Measurements from ENCODE around the gene HEXIM1. TPM values are rescaled to one million over a fixed set of nuclear protein-coding genes. Genes with fewer than 3 reads are reported as not detected.

Gene HEXIM1
- total RNA-seq, 1 experiment from 2014 or later, result 78.0 TPM

DNA sequence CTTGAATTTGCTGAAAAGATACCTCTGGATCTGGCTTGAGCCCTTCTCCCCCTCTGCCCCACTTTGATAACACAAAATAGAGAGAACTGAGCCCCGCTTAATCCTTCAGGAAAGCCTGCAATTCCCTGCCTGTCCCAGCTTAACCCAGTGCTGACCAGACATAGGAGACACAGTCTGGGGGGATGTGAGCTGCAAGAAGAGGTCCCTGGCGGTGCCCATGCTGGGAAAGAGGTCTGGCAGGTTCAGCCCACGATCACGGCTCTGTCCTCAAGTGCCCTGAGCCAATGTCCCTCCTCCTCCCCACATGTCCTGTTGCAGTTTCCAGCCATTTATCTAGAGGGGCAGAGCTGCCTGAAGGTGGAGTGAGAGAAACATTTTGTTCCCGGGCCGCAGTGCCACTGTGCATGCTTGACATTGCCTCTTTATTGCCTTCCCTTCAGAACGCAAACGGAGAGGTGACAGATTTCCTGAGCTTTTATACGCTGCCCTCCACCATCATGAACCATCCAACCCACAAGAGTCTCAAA, 44.9 kb upstream of the HEXIM1 start:
- ChIA-PET CTCF (interaction anchor here (1.6 kb wide), 1 partner anchor 32 kb away, joined by 9 read pairs; the partner anchor contains the start of gene ACBD4), POLR2A (interaction anchor here (0.6 kb wide), 1 partner anchor 159 kb away, joined by 3 read pairs; no protein-coding TSS in a partner anchor)
- Mint-ChIP-seq H3K4me3 (ENCODE audit: unreplicated experiment) (peak overlapping the region; percentile 7), H3K27me3 (ENCODE audit: insufficient read depth, unreplicated experiment) (no peaks in the 10 kb centered on the region), H3K9me3 (ENCODE audit: unreplicated experiment) (no peaks in the 10 kb centered on the region), H3K4me1 (ENCODE audit: low read depth, unreplicated experiment) (peaks cover 7% of the 10 kb centered on the region), H3K36me3 (ENCODE audit: insufficient read depth, unreplicated experiment) (peaks cover 96% of the 10 kb centered on the region), H3K27ac (ENCODE audit: unreplicated experiment) (no peak overlapping the region)
- BruUV-seq (replicated peaks), result no TSS peak
- Histone ChIP-seq H3K9me3 (no peaks in the 10 kb centered on the region), H3K27me3 (replicated peaks; ENCODE audit: control insufficient read depth, insufficient read depth, low read length) (no peaks in the 10 kb centered on the region), H3K36me3 (ENCODE audit: control insufficient read depth, insufficient read depth, low read length) (peaks cover 3% of the 10 kb centered on the region), H3K4me1 (peaks cover 5% of the 10 kb centered on the region; the same call in 1 of the 2 replicates), H3K4me3 (ENCODE audit: low read depth, low read length) (no peak overlapping the region)
- no peak for DNase-seq
- TF ChIP-seq, protein P1, sequence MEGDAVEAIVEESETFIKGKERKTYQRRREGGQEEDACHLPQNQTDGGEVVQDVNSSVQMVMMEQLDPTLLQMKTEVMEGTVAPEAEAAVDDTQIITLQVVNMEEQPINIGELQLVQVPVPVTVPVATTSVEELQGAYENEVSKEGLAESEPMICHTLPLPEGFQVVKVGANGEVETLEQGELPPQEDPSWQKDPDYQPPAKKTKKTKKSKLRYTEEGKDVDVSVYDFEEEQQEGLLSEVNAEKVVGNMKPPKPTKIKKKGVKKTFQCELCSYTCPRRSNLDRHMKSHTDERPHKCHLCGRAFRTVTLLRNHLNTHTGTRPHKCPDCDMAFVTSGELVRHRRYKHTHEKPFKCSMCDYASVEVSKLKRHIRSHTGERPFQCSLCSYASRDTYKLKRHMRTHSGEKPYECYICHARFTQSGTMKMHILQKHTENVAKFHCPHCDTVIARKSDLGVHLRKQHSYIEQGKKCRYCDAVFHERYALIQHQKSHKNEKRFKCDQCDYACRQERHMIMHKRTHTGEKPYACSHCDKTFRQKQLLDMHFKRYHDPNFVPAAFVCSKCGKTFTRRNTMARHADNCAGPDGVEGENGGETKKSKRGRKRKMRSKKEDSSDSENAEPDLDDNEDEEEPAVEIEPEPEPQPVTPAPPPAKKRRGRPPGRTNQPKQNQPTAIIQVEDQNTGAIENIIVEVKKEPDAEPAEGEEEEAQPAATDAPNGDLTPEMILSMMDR (IDR thresholded peaks at IDR 0.05; ENCODE audit: insufficient read depth in 1 of 2, low read depth in 1 of 2, low read length in 1 of 2, severe bottlenecking in 1 of 2, unreplicated experiment in 1 of 2), result no peak
- intact Hi-C loops (cut with micrococcal nuclease; ENCODE audit: unreplicated experiment), result no loop called here

DNA sequence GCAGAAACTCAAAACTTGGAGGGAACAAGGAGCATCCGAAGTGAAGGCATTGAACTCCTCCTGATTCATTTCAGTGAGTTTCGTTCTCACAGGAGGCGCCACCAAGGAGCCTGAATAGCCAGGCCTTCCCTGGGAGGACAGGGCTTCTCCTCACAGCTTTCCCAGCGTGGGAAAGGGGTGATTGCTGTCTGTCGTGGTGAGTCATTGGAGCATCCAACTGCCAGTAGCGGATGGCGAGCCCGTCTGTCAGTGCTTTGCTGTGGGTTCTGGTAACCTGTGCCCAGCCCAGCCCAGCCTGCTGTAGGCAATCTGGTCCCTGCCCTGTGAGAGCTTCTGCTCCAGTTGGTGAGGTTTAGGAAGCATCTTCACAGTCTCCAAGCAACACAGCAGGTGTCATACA, 44.2 kb upstream of the HEXIM1 start:
- Mint-ChIP-seq H3K36me3 (ENCODE audit: insufficient read depth, unreplicated experiment) (peaks cover 96% of the 10 kb centered on the region), H3K27ac (ENCODE audit: unreplicated experiment) (peak overlapping the region; percentile 75), H3K4me1 (ENCODE audit: low read depth, unreplicated experiment) (peaks cover 3% of the 10 kb centered on the region), H3K9me3 (ENCODE audit: unreplicated experiment) (no peaks in the 10 kb centered on the region), H3K27me3 (ENCODE audit: insufficient read depth, unreplicated experiment) (no peaks in the 10 kb centered on the region), H3K4me3 (ENCODE audit: unreplicated experiment) (no peak overlapping the region)
- TF ChIP-seq, protein P1 (IDR thresholded peaks at IDR 0.05; ENCODE audit: insufficient read depth in 1 of 2, low read depth in 1 of 2, low read length in 1 of 2, severe bottlenecking in 1 of 2, unreplicated experiment in 1 of 2), result no peak
- H3K9me3 ChIP-seq, result no peaks in the 10 kb centered on the region
- H3K27me3 ChIP-seq (replicated peaks; ENCODE audit: control insufficient read depth, insufficient read depth, low read length), result no peaks in the 10 kb centered on the region
- ChIA-PET CTCF (interaction anchor here (2.0 kb wide), 1 partner anchor 31 kb away, joined by 8 read pairs; the partner anchor contains the start of gene ACBD4), POLR2A (interaction anchor here (0.6 kb wide), 2 partner anchors 106 to 160 kb away, joined by 3 to 4 read pairs; no protein-coding TSS in a partner anchor)
- no TSS peak for BruUV-seq (replicated peaks)
- no peak for DNase-seq
- intact Hi-C loops (cut with micrococcal nuclease; ENCODE audit: unreplicated experiment), result no loop called here
- peaks cover 3% of the 10 kb centered on the region for H3K36me3 ChIP-seq (ENCODE audit: control insufficient read depth, insufficient read depth, low read length)
- H3K4me1 ChIP-seq, result peaks cover 5% of the 10 kb centered on the region; the same call in 1 of the 2 replicates
- no peak overlapping the region for H3K4me3 ChIP-seq (ENCODE audit: low read depth, low read length)

DNA sequence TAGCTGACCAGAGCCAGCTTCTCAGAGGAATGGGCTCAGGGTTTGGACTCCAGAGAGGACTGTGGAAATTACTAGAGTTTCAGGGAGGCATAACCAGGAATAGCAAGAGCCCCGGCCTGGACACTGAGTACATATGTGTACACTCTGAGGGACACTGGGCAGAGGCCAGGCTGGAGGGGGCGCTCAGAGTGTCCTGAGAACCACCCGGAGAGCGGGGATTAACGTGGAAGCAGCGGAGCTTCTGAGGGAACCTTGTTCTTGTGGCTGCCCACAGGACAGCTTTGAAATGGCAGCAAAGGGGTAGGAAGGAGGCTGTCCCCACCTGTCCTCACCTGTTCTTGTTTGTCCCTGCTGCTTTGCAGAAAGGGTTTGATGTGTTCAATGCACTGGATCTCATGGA, 43.8 kb upstream of the HEXIM1 start:
- Histone ChIP-seq H3K9me3 (no peaks in the 10 kb centered on the region), H3K36me3 (ENCODE audit: control insufficient read depth, insufficient read depth, low read length) (peaks cover 3% of the 10 kb centered on the region), H3K4me1 (peaks cover 5% of the 10 kb centered on the region; the same call in 1 of the 2 replicates), H3K4me3 (ENCODE audit: low read depth, low read length) (no peak overlapping the region), H3K27me3 (replicated peaks; ENCODE audit: control insufficient read depth, insufficient read depth, low read length) (no peaks in the 10 kb centered on the region)
- ChIA-PET POLR2A (interaction anchor here (0.6 kb wide), 1 partner anchor 106 kb away, joined by 4 read pairs; no protein-coding TSS in a partner anchor), CTCF (interaction anchor here (2.0 kb wide), 1 partner anchor 31 kb away, joined by 8 read pairs; the partner anchor contains the start of gene ACBD4)
- Mint-ChIP-seq H3K27me3 (ENCODE audit: insufficient read depth, unreplicated experiment) (no peaks in the 10 kb centered on the region), H3K4me3 (ENCODE audit: unreplicated experiment) (no peak overlapping the region), H3K9me3 (ENCODE audit: unreplicated experiment) (no peaks in the 10 kb centered on the region), H3K27ac (ENCODE audit: unreplicated experiment) (peak overlapping the region; percentile 75), H3K4me1 (ENCODE audit: low read depth, unreplicated experiment) (no peaks in the 10 kb centered on the region), H3K36me3 (ENCODE audit: insufficient read depth, unreplicated experiment) (peaks cover 96% of the 10 kb centered on the region)
- DNase-seq, result no peak
- intact Hi-C loops (cut with micrococcal nuclease; ENCODE audit: unreplicated experiment), result no loop called here
- BruUV-seq (replicated peaks), result no TSS peak
- TF ChIP-seq, protein P1 (IDR thresholded peaks at IDR 0.05; ENCODE audit: insufficient read depth in 1 of 2, low read depth in 1 of 2, low read length in 1 of 2, severe bottlenecking in 1 of 2, unreplicated experiment in 1 of 2), result no peak

Measured in Caco-2 (cell line).